CD8-positive, alpha-beta memory T cell (primary cell): ENCODE measurements around the gene RHOF. TPM values are rescaled to one million over a fixed set of nuclear protein-coding genes. Genes with fewer than 3 reads are reported as not detected.

ENCODE experiments used
- CTCF ChIA-PET: fragments of 350-600 bp; sonication (Branson Sonifier 250); formaldehyde crosslinking; loops from one replicate; lab custom pipeline; 2021; ENCODE audit warnings: antibody characterized with exemption; lab: Charles Lee
- POLR2A ChIA-PET: fragments of 350-600 bp; sonication (Branson Sonifier 250); formaldehyde crosslinking; loops from one replicate; lab custom pipeline; 2021; ENCODE audit warnings: antibody characterized with exemption; lab: Charles Lee
- DNase-seq, 5 donors: peaks; one replicate each; pipeline versions ENCODE4 v3.0.0 to v3.0.0-alpha.2; 2020 to 2022; ENCODE audit warnings: mixed read lengths in 1 of 5
- H3K27ac ChIP-seq: one replicate; pipeline ENCODE4 v1.7.0; 2013; ENCODE audit warnings: low read depth, mild to moderate bottlenecking, low read length, moderate library complexity
- H3K27me3 ChIP-seq: 2 replicates; pipeline ENCODE4 v1.7.0; 2013; ENCODE audit warnings: low read length, mild to moderate bottlenecking; ENCODE audit not compliant: insufficient read depth, poor library complexity, severe bottlenecking
- H3K36me3 ChIP-seq: 2 replicates; pipeline ENCODE4 v1.7.0; 2013; ENCODE audit warnings: mild to moderate bottlenecking, low read length, moderate library complexity; ENCODE audit not compliant: insufficient read depth
- H3K4me1 ChIP-seq: 2 replicates; pipeline ENCODE4 v1.7.0; 2013; ENCODE audit warnings: mild to moderate bottlenecking, low read length, moderate library complexity; ENCODE audit not compliant: insufficient read depth
- H3K4me3 ChIP-seq: 2 replicates; pipeline ENCODE4 v1.7.0; 2013; ENCODE audit warnings: mild to moderate bottlenecking, low read length
- H3K9me3 ChIP-seq: 2 replicates; pipeline ENCODE4 v1.7.0; 2013; ENCODE audit warnings: mild to moderate bottlenecking, low read length
- H3K27ac Mint-ChIP-seq, 8 donors: one replicate each; pipeline ENCODE4 v1.8.0; 2020 to 2021; ENCODE audit warnings: mixed read lengths in 8 of 8, mild to moderate bottlenecking in 6 of 8, inconsistent platforms in 3 of 8, moderate library complexity in 3 of 8
- H3K27me3 Mint-ChIP-seq, 2 donors: one replicate each; pipeline ENCODE4 v1.8.0; 2020 to 2021; ENCODE audit warnings: mixed read lengths in 2 of 2, mild to moderate bottlenecking in 1 of 2, moderate library complexity in 1 of 2
- H3K36me3 Mint-ChIP-seq, 3 donors: one replicate each; pipeline ENCODE4 v1.8.0; 2020 to 2021; ENCODE audit warnings: mixed read lengths in 3 of 3, inconsistent platforms in 1 of 3, mild to moderate bottlenecking in 1 of 3
- H3K4me1 Mint-ChIP-seq, 3 donors: one replicate each; pipeline ENCODE4 v1.8.0; 2020 to 2021; ENCODE audit warnings: mixed read lengths in 3 of 3, inconsistent platforms in 1 of 3, mild to moderate bottlenecking in 1 of 3
- H3K4me3 Mint-ChIP-seq, 7 donors: one replicate each; pipeline ENCODE4 v1.8.0; 2020 to 2021; ENCODE audit warnings: mixed read lengths in 7 of 7, mild to moderate bottlenecking in 6 of 7, moderate library complexity in 4 of 7, inconsistent platforms in 2 of 7
- H3K9me3 Mint-ChIP-seq, 5 donors: one replicate each; pipeline ENCODE4 v1.8.0; 2020 to 2022; ENCODE audit warnings: mixed read lengths in 5 of 5, mild to moderate bottlenecking in 3 of 5, moderate library complexity in 2 of 5, inconsistent platforms in 1 of 5
- polyA plus RNA-seq: library from polyadenylated mRNA; unstranded; fragments of 300-500 nt; fragmentation: Illumina TruSeq; gene quantifications from one replicate; pipeline ENCODE4 v1.2.3, GENCODE V29; 2021
- total RNA-seq, 2 experiments: library from RNA; stranded (reverse); gene quantifications; one replicate each; pipeline ENCODE4 v1.2.3, GENCODE V29; 2021

RHOF gene
- total and polyA plus RNA-seq, 3 experiments from 2014 or later: 139 to 152 (median 145) TPM

DNA sequence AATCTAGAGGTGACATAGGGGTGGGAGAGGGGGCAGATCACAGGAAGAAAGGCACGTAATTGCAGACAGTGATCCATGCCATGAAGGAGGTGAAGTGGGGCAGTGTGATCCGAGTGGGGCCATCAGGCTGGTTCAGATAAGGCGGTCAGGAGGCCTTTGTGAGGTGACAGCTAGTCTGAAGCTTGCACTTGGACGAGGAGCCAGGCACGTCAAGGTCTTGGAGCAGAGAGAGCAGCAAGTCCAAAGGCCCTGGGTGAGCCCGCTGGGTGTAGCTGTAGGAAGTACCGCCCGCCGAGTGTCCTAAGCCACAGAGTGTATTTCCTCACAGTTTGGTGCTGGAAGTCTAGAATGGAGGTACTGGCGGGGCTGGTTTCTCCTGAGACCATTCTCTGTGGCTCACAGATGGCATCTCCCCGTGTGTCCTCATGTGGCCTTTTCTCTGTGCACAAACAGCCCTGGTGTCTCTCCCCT is 23.6 kb downstream of the RHOF start:
- peak overlapping the region; percentile 38 for H3K27ac ChIP-seq
- peaks cover 6 to 13% (median 10%) of the 10 kb centered on the region in 3 donors for H3K4me1 Mint-ChIP-seq
- no peak overlapping the region for H3K4me3 ChIP-seq
- no peaks in the 10 kb centered on the region for H3K36me3 ChIP-seq
- H3K9me3 Mint-ChIP-seq: no peaks in the 10 kb centered on the region
- DNase-seq: no peak
- H3K27ac Mint-ChIP-seq: no peak overlapping the region
- no peaks in the 10 kb centered on the region for H3K27me3 ChIP-seq
- CTCF ChIA-PET: interaction anchor here (0.8 to 44.0 kb wide), 2 partner anchors 30 to 74 kb away, joined by 3 to 1908 read pairs; partner anchors contain the start of genes RHOF and SETD1B
- no peaks in the 10 kb centered on the region for H3K36me3 Mint-ChIP-seq
- H3K9me3 ChIP-seq: no peaks in the 10 kb centered on the region
- POLR2A ChIA-PET: interaction anchor here (0.6 kb wide), 1 partner anchor 149 kb away, joined by 3 read pairs; no protein-coding TSS in a partner anchor
- H3K4me3 Mint-ChIP-seq: no peak overlapping the region
- H3K27me3 Mint-ChIP-seq: no peaks in the 10 kb centered on the region
- H3K4me1 ChIP-seq: peaks cover 10% of the 10 kb centered on the region

- H3K9me3 ChIP-seq: no peaks in the 10 kb centered on the region
- no peaks in the 10 kb centered on the region for H3K36me3 ChIP-seq
- POLR2A ChIA-PET: interaction anchor here (0.6 kb wide), 3 partner anchors 21 to 149 kb away, joined by 3 to 5 read pairs (median 4); no protein-coding TSS in a partner anchor
- no peak overlapping the region for H3K4me3 ChIP-seq
- Mint-ChIP-seq H3K27me3 (no peaks in the 10 kb centered on the region), H3K4me1 (peaks cover 6 to 13% (median 10%) of the 10 kb centered on the region in 3 donors), H3K27ac (peak overlapping the region in 1 of 8 donors; percentile 50), H3K4me3 (no peak overlapping the region), H3K36me3 (no peaks in the 10 kb centered on the region), H3K9me3 (no peaks in the 10 kb centered on the region)
- no peak for DNase-seq
- CTCF ChIA-PET: interaction anchor here (0.8 to 44.0 kb wide), 3 partner anchors 31 to 169 kb away, joined by 3 to 1908 read pairs (median 3); partner anchors contain the start of genes RHOF and SETD1B
- H3K4me1 ChIP-seq: peaks cover 10% of the 10 kb centered on the region
- H3K27ac ChIP-seq: no peak overlapping the region
- H3K27me3 ChIP-seq: no peaks in the 10 kb centered on the region
Observed at GRCh38 chr12:121769297-121769830, 24.1 kb downstream of the RHOF start.

- H3K9me3 Mint-ChIP-seq: no peaks in the 10 kb centered on the region
- POLR2A ChIA-PET: no interaction called here
- no peaks in the 10 kb centered on the region for H3K27me3 Mint-ChIP-seq
- Histone ChIP-seq H3K27ac (no peak overlapping the region), H3K9me3 (no peaks in the 10 kb centered on the region), H3K36me3 (no peaks in the 10 kb centered on the region), H3K27me3 (no peaks in the 10 kb centered on the region), H3K4me1 (no peaks in the 10 kb centered on the region), H3K4me3 (no peak overlapping the region)
- H3K4me1 Mint-ChIP-seq: peaks cover 0 to under 1% (median 0%) of the 10 kb centered on the region in 3 donors
- H3K27ac Mint-ChIP-seq: no peak overlapping the region
- no peak overlapping the region for H3K4me3 Mint-ChIP-seq
- H3K36me3 Mint-ChIP-seq: no peaks in the 10 kb centered on the region
- no peak for DNase-seq
- CTCF ChIA-PET: interaction anchor here (0.7 to 44.0 kb wide), 2 partner anchors 33 to 215 kb away, joined by 3 to 1908 read pairs; partner anchors contain the start of genes RHOF and SETD1B
Observed at GRCh38 chr12:121767525-121768016, 25.9 kb downstream of the RHOF start.

GRCh38 chr12:121766290-121767039 is 27.0 kb downstream of the RHOF start:
- CTCF ChIA-PET: interaction anchor here (44.0 kb wide), 1 partner anchor 34 kb away, joined by 1908 read pairs; the partner anchor contains the start of genes RHOF and SETD1B
- H3K4me3 ChIP-seq: no peak overlapping the region
- Mint-ChIP-seq H3K4me3 (no peak overlapping the region), H3K27ac (no peak overlapping the region), H3K27me3 (no peaks in the 10 kb centered on the region), H3K4me1 (no peaks in the 10 kb centered on the region), H3K9me3 (no peaks in the 10 kb centered on the region), H3K36me3 (no peaks in the 10 kb centered on the region)
- H3K27me3 ChIP-seq: no peaks in the 10 kb centered on the region
- POLR2A ChIA-PET: no interaction called here
- no peak for DNase-seq
- H3K36me3 ChIP-seq: no peaks in the 10 kb centered on the region
- H3K4me1 ChIP-seq: no peaks in the 10 kb centered on the region
- H3K9me3 ChIP-seq: no peaks in the 10 kb centered on the region
- no peak overlapping the region for H3K27ac ChIP-seq

DNA sequence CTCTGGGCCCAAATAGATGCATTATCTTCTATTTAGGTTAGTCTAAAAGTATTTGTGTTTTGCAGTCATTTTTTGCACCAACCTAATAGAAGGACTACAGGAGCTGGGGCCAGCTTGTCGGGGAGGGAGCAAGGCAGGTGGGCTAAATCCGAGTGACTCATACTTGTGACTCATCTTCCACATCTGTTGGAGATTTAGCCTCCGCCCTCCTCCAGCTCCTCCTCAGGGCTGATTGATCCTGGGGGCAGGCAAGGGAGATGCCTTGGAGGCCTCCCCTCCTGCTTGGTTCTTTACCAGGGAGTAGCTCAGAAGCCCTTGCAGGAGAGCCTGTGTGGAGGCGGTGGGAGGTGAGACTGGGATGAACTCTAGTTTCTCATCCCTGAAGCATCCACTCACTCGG is 27.9 kb downstream of the RHOF start:
- Histone ChIP-seq H3K36me3 (no peaks in the 10 kb centered on the region), H3K27ac (no peak overlapping the region), H3K4me3 (no peak overlapping the region), H3K27me3 (no peaks in the 10 kb centered on the region), H3K4me1 (no peaks in the 10 kb centered on the region), H3K9me3 (no peaks in the 10 kb centered on the region)
- H3K4me1 Mint-ChIP-seq: no peaks in the 10 kb centered on the region
- no peak overlapping the region for H3K4me3 Mint-ChIP-seq
- H3K9me3 Mint-ChIP-seq: no peaks in the 10 kb centered on the region
- no peak for DNase-seq
- POLR2A ChIA-PET: no interaction called here
- H3K36me3 Mint-ChIP-seq: peaks cover 0 to 2% (median 0%) of the 10 kb centered on the region in 3 donors
- H3K27ac Mint-ChIP-seq: no peak overlapping the region
- CTCF ChIA-PET: interaction anchor here (44.0 kb wide), 1 partner anchor 35 kb away, joined by 1908 read pairs; the partner anchor contains the start of genes RHOF and SETD1B
- no peaks in the 10 kb centered on the region for H3K27me3 Mint-ChIP-seq

- Histone ChIP-seq H3K4me1 (no peaks in the 10 kb centered on the region), H3K36me3 (no peaks in the 10 kb centered on the region), H3K27ac (no peak overlapping the region), H3K27me3 (no peaks in the 10 kb centered on the region), H3K4me3 (no peak overlapping the region), H3K9me3 (no peaks in the 10 kb centered on the region)
- ChIA-PET POLR2A (no interaction called here), CTCF (interaction anchor here (44.0 kb wide), 1 partner anchor 36 kb away, joined by 1908 read pairs; the partner anchor contains the start of genes RHOF and SETD1B)
- Mint-ChIP-seq H3K4me3 (no peak overlapping the region), H3K4me1 (no peaks in the 10 kb centered on the region), H3K27ac (no peak overlapping the region), H3K36me3 (peaks cover 0 to 3% (median 0%) of the 10 kb centered on the region in 3 donors), H3K27me3 (no peaks in the 10 kb centered on the region), H3K9me3 (no peaks in the 10 kb centered on the region)
- DNase-seq: no peak
Observed at GRCh38 chr12:121764808-121765207, 28.7 kb downstream of the RHOF start.

DNA sequence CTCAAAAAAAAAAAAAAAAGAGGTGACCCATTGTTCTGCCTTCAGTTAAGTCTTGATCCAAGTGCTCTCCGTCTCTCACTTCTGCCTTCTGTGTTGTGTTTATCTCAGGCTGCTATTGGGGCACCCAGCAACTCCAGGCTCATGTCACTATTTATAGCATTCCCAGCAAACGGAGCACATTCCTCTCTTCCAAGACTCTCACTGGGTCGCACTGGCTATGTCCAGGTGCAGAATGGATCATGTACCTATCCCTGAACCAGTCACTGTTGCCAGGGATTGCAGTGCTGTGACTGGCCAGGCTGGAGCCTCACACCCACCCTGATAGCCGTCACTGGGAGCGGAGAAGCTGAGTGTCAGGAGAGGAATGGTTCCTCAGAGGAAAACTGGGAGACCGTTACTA is 31.2 kb downstream of the RHOF start:
- Mint-ChIP-seq H3K4me3 (no peak overlapping the region), H3K27ac (no peak overlapping the region), H3K27me3 (no peaks in the 10 kb centered on the region), H3K4me1 (no peaks in the 10 kb centered on the region), H3K36me3 (peaks cover 0 to 3% (median 0%) of the 10 kb centered on the region in 3 donors), H3K9me3 (no peaks in the 10 kb centered on the region)
- H3K9me3 ChIP-seq: no peaks in the 10 kb centered on the region
- H3K4me3 ChIP-seq: no peak overlapping the region
- ChIA-PET POLR2A (no interaction called here), CTCF (interaction anchor here (2.7 to 44.0 kb wide), 2 partner anchors 11 to 38 kb away, joined by 11 to 1908 read pairs; partner anchors contain the start of genes RHOF and SETD1B)
- DNase-seq: no peak
- no peaks in the 10 kb centered on the region for H3K27me3 ChIP-seq
- no peaks in the 10 kb centered on the region for H3K36me3 ChIP-seq
- no peak overlapping the region for H3K27ac ChIP-seq
- no peaks in the 10 kb centered on the region for H3K4me1 ChIP-seq
